Middle frontal gyrus (tissue), 1 donor: Measurements from ENCODE around the gene DLG2.

Experiments
- DNase-seq: peaks from one replicate; pipeline ENCODE4 v3.0.0-alpha.2; 2015; ENCODE audit warnings: low spot score; ENCODE audit errors: extremely low spot score

The DLG2 gene

GRCh38 chr11:84681456-84681855 lies 945.7 kb downstream of the DLG2 start:
- DNase-seq: no peak

DNA sequence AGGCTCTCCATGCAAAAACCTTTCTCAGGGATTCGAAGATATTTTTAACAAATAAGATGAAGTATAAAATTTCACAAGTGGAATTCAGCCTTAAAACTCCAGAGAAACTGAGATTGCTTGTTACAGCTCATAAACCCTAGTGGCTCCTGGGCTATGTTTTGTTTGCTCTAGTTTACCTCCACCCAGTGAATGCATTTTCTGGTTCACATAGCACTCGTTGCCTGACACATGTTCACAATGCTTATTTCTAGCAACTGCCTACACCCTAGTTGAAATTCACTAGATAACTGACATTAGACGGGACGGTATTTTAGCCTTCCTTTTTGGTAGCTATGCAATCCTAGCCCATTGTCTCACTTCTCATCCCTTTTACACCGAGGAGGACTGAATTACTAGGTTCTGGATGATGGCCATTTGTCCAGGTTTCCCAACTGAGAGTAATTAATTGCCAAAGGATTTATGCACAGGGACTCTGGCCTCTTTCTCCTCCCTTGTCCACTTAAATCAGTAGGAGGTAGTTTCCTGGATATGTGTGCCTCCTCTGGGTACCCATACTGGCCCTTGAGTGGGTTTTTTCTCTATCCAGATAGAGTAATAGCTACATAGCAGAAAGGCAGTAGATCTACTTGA lies 951.6 kb downstream of the DLG2 start:
- DNase-seq: no peak

DNA sequence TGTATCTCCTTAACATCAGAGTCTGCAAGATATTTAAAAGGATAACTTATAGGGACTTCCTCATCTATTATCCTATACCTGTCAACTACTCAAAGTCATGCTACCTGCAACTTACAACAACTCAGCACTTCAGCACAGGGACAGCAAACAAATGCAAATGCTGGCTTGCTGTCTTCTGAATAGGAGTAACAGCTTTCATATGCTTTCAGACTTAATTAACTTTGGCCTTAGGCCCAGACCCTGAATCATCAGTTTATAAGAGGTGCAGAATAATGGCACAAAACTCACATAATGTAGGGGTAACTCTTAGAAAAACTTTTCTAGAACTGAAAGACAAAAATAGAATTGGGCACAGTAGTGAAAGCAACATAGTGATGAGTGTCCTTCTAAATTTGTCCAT lies 953.4 kb downstream of the DLG2 start:
- DNase-seq: peak; percentile 58

DNA sequence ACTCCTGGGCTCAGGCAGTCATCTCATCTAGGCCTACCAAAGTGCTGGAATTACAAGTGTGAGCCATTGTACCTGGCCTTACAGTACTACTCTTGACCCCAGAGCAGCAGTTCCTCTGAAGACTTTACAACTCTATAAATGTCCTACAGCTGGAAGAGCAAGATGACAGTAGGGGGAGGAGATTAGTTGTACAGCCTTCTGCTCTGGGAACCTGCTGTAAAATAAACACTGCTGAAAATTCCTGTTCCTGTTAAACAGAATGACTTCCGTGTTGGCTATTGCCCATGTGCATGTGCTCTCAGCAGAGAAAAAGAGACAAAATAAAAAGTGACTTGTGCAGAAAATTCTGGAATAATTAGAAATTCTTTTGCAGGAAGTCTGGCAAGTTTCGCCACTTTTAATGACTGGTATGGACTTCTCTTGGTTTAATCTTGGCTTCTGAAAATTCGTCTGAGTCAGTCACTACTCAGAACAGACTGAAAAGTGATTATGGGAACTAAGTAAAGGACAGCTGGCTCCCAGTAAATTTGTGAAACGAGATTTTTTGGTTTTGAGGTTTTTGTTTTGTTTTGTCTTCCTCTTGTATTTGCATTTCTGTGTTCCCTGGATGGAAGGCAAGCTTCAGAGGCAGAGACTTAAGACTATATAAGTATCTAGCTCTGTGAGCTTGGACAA lies 955.7 kb downstream of the DLG2 start:
- no peak for DNase-seq

DNA sequence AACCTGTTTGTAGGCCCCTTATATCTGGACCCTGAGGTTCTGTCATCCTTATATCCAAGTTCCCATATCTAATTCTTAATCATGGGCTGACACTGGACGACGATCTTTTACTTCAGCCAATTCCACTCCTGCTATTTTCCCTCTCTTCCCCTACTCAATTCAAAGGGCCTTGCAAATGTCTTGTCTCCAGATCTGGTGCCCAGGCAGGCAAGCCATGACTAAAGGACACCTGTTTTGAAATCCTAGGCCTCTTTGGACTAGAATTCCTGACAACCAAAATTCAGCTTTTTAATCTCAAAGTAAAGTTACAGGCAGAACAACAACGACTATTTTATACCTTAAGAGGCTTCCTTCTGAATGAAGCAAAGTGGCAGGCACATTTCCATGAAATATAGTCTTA lies 963.4 kb downstream of the DLG2 start:
- DNase-seq: no peak

DNA sequence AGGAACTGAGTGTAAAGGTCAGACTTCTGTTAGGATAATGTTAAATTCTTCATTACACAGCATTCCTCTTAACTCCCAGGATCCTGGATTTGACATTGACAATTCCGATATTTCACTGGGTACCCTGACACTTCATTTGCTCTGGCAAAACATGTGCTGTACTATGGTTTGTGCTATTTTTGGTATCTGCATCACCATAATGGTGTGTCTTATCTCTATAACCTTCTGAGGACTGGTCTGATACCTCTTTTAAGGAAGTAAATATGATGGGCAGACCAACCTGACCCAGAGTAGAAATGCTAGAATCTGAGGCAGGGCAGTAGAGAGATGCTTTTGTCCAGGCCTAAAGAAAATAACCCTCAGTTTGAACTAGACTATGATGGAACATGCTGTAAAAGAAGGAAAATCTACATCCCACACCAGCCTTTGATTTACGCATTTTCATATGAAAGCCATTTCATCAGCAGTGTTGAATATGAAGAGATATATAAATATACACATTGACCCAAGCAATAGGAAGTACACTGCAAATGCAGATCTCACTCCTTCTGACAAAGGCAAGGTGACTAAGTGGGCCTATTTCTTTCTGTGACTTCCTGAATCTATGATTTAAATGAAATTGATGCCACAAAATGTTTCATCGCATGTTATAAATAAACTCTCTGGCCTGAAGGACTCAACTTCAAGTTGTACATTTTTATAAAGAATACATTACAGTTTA lies 966.7 kb downstream of the DLG2 start:
- no peak for DNase-seq

DNA sequence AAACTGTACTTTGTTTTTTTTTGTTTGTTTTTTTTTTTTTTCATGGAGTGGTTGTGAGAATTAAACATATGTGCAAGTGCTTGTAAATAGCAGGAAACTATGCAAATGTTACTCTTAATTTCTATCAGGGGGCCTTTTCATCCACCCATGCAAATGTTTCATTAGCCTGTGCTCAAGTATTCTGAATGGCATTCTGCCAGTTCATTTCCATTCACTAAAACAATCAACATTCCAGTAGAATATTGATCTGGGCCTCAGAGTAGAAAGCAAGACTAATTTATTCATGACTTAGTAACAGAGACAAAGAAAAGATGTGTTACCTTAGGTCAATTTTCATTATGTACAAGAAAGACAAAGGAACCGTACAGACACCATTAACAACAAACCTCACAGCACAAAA lies 971.4 kb downstream of the DLG2 start:
- no peak for DNase-seq

DNA sequence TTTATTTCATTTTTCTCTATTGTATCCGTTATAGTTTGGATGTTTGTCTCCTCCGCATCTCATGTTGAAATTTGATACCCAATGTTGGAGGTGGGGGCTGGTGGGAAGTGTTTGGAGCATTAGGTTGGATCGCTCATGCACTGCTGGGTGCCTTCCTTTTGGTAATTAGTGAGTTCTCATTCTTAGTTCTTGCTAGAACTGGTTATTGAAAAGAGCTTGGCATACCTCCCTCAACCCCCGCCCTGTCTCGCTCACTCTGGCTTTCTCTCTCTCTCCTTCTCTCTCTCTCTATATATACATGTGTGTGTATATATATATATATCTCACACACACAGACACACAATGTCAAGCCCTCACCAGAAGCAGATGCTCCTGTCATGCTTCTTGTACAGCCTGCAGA lies 978.7 kb downstream of the DLG2 start:
- DNase-seq: no peak

- DNase-seq: no peak
These were observed 981.0 kb downstream of the DLG2 start for GRCh38 chr11:84645988-84646694.

- no peak for DNase-seq
These were observed 984.6 kb downstream of the DLG2 start for GRCh38 chr11:84642500-84642899.

GRCh38 chr11:84634309-84634708 lies 992.8 kb downstream of the DLG2 start:
- no peak for DNase-seq

DNA sequence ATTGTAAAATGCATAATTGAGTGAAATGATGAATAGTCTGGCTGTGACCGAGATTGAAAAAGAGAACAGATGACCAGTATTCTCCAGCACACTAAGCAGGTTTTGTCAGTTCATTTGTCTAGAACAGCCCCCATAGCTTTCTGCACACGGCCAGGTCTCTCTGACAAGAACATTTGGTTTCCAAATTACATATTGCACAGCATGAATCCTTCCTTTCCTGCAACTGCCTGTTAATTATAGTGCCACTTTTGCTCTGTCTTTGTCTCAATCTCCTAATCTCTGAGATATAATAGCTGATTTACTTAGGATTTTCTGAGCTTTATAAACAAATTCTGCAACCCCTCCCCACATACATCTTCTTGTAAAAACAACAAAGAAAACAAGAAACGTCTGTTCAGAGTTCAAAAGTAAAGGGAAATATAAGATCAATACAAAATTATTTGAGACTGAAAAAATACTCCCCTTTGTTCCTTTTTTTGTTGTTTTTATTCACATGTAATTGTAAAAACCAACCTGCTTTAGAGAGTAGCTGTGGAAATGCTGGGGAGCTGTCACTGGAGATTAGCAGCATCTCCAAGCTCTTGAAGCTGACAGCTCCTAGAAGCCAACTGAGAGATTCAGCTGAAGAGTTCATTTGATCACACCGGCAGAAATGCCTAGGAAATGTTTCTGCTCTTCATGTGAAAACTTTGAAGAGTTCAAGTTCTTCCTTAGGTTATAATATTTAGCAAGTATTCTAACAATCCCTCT lies 998.1 kb downstream of the DLG2 start:
- DNase-seq: no peak

- no peak for DNase-seq
These were observed 1000.9 kb downstream of the DLG2 start for GRCh38 chr11:84626256-84626655.

GRCh38 chr11:84612645-84613044 lies 1014.5 kb downstream of the DLG2 start:
- no peak for DNase-seq

DNA sequence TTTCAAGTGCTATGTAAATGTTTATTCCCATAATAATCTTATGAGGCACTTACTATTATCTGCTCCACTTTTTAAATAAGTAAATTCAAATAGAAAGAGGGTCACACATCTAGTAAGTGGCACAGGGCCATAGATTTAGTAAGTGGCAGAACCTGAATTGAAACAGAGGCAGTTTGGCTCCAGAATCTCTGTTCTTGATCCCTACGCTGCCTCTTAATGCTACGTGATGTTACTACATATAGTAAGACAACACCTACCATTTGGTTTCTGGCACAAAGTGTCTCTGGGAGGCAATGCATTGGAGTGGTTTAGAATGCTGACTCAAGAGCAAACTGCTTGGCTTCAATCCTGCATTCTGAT lies 1018.3 kb downstream of the DLG2 start:
- DNase-seq: no peak

GRCh38 chr11:84607975-84608836 lies 1018.9 kb downstream of the DLG2 start:
- no peak for DNase-seq

DNA sequence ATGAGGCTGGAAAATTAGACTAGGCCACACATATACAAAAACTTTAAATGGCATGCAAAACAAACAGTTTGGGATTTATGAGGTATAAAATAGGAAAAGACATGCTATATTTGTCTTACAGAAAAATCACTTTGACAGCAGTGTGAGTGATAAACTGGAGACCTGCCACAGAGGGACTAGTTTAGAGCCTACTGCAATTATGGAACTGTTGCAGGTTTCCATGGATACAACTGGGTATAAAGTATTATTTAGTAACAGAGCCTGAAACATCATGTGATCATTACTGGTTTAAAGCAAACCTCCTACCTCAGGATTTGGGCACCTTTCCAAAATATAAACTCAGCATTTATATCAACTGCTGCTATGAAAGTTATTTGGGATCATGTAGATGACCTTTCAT lies 1032.5 kb downstream of the DLG2 start:
- DNase-seq: no peak

- DNase-seq: no peak
These were observed 1037.0 kb downstream of the DLG2 start for GRCh38 chr11:84590106-84590505.

DNA sequence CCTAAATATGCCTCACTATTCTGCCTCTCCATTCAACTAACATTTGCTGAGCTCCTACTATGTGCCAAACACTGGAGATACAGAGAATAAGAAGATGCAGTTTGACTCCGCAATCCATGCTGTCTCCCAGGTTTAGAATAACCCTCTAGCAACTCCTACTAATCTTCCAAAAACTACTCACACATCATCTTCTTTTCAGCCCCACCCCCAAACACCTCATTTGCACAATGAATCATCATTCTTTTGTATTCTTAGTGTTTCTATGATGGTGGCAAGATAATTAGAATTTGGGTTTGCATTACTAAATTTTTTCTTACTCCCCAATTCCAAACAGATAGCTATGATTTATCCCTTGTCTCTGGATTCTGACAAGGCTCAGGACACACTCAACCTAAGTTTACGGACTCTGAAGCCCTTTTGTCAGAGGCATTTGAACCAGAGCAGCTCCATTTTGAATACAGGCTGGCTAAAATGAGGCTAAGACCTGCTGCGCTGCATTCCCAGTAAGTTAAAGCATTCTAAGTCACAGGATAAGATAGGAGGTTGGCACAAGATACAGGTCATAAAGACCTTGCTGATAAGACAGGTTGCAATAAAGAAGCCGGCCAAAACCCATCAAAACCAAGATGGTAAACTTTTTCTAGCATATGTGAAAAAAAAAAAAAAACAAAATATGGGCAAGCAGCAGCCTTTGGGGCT lies 1038.9 kb downstream of the DLG2 start:
- no peak for DNase-seq

DNA sequence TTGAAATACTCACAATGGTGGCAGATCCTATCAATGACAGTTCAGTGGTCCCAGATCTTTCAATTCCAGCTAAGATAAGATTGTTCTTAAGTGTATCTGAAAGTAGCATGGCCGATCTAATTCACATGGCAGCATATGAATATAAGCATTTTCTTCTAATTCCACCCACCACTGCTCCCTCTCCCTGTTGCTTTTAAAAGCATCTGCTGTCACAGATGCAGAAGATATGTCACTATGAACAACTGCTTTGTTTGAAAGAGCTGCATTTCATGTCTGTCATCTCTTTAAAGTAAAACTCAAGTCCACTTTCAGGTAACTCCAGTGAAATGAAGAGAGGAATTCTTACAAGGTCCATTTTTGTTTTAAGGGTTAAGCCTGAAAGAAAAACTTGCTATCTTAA lies 1044.0 kb downstream of the DLG2 start:
- DNase-seq: no peak
